Caco-2 (cell line): ENCODE results near the gene CRISPLD2. TPM values are rescaled to one million over a fixed set of nuclear protein-coding genes. Genes with fewer than 3 reads are reported as not detected.

Experiments
- BruUV-seq: library from RNA; stranded (reverse); fragments of 400-500 nt; replicated peaks from 2 replicates; lab custom pipeline; 2021; lab: Mats Ljungman, UMichigan
- CTCF ChIA-PET: fragments of 300-600 bp; sonication (Branson Sonifier 250); formaldehyde crosslinking; loops from one replicate; lab custom pipeline; 2022; ENCODE audit warnings: antibody characterized with exemption; lab: Charles Lee
- POLR2A ChIA-PET: fragments of 300-600 bp; sonication (Branson Sonifier 250); formaldehyde crosslinking; loops from one replicate; lab custom pipeline; 2022; ENCODE audit warnings: antibody characterized with exemption; lab: Charles Lee
- DNase-seq, 2 experiments: peaks; one replicate each; pipeline versions ENCODE4 v3.0.0 to v3.0.0-alpha.2; 2020 to 2022
- H3K27me3 ChIP-seq: replicated peaks from 2 replicates; pipeline ENCODE4 v1.6.0; 2011; ENCODE audit warnings: low read length; ENCODE audit not compliant: control insufficient read depth, insufficient read depth
- H3K36me3 ChIP-seq: 2 replicates; pipeline ENCODE4 v1.5.1; 2011; ENCODE audit warnings: low read length; ENCODE audit not compliant: control insufficient read depth, insufficient read depth
- H3K4me1 ChIP-seq: fragments of 250-450 bp; sonication (Bioruptor Pico); 2 replicates; pipeline ENCODE4 v1.5.1; 2020; ENCODE audit warnings: mild to moderate bottlenecking
- H3K4me3 ChIP-seq: 2 replicates; pipeline ENCODE4 v1.5.1; 2011; ENCODE audit warnings: low read depth, mild to moderate bottlenecking, control low read depth, low read length
- H3K9me3 ChIP-seq: fragments of 250-450 bp; sonication (Bioruptor Pico); 2 replicates; pipeline ENCODE4 v1.5.1; 2020; ENCODE audit warnings: mild to moderate bottlenecking, moderate library complexity
- H3K27ac Mint-ChIP-seq: one replicate; pipeline ENCODE4 v1.8.0; 2022; ENCODE audit warnings: mixed read lengths; ENCODE audit not compliant: unreplicated experiment
- H3K27me3 Mint-ChIP-seq: one replicate; pipeline ENCODE4 v1.8.0; 2022; ENCODE audit warnings: mixed read lengths; ENCODE audit not compliant: insufficient read depth, unreplicated experiment
- H3K36me3 Mint-ChIP-seq: one replicate; pipeline ENCODE4 v1.8.0; 2022; ENCODE audit warnings: mild to moderate bottlenecking, mixed read lengths; ENCODE audit not compliant: insufficient read depth, unreplicated experiment
- H3K4me1 Mint-ChIP-seq: one replicate; pipeline ENCODE4 v1.8.0; 2022; ENCODE audit warnings: low read depth, mixed read lengths; ENCODE audit not compliant: unreplicated experiment
- H3K4me3 Mint-ChIP-seq: one replicate; pipeline ENCODE4 v1.8.0; 2022; ENCODE audit warnings: mild to moderate bottlenecking, moderate library complexity, mixed read lengths; ENCODE audit not compliant: unreplicated experiment
- H3K9me3 Mint-ChIP-seq: one replicate; pipeline ENCODE4 v1.8.0; 2022; ENCODE audit warnings: mixed read lengths; ENCODE audit not compliant: unreplicated experiment
- CTCF ChIP-seq, 2 experiments: fragments of 200-600 bp in 1 of 2; IDR thresholded peaks; 1 replicate in 1 of 2; 2 replicates in 1 of 2; pipeline versions ENCODE4 v1.5.1 to v1.8.0; 2011 to 2022; ENCODE audit warnings: antibody characterized with exemption in 1 of 2, control low read depth in 1 of 2, inconsistent platforms in 1 of 2, low read depth in 1 of 2, low read length in 1 of 2, mild to moderate bottlenecking in 1 of 2, moderate library complexity in 1 of 2; ENCODE audit not compliant: insufficient read depth in 1 of 2, severe bottlenecking in 1 of 2, unreplicated experiment in 1 of 2
- intact Hi-C: fragments of 100-400 bp; cut with micrococcal nuclease; formaldehyde crosslinking; loops from one replicate; pipeline ENCODE4 v1.10.0; 2022; ENCODE audit not compliant: unreplicated experiment
- total RNA-seq: library from RNA; stranded (reverse); gene quantifications from 2 replicates; pipeline ENCODE4 v1.2.3, GENCODE V29; 2022

CRISPLD2 gene
- total RNA-seq, 1 experiment from 2014 or later: 4.0 TPM

- no peaks in the 10 kb centered on the region for H3K36me3 Mint-ChIP-seq
- Histone ChIP-seq H3K4me1 (no peaks in the 10 kb centered on the region), H3K9me3 (no peaks in the 10 kb centered on the region), H3K36me3 (no peaks in the 10 kb centered on the region), H3K4me3 (no peak overlapping the region), H3K27me3 (no peaks in the 10 kb centered on the region)
- H3K4me1 Mint-ChIP-seq: no peaks in the 10 kb centered on the region
- intact Hi-C loops: no loop called here
- DNase-seq: no peak
- no peak overlapping the region for H3K27ac Mint-ChIP-seq
- H3K4me3 Mint-ChIP-seq: no peak overlapping the region
- ChIA-PET POLR2A (no interaction called here), CTCF (no interaction called here)
- H3K27me3 Mint-ChIP-seq: no peaks in the 10 kb centered on the region
- BruUV-seq: no TSS peak
- no peak for TF ChIP-seq CTCF (IDR thresholded peaks at IDR 0.05; ENCODE audit: insufficient read depth in 1 of 2, low read depth in 1 of 2, low read length in 1 of 2, severe bottlenecking in 1 of 2, unreplicated experiment in 1 of 2)
- H3K9me3 Mint-ChIP-seq: no peaks in the 10 kb centered on the region
Measured at GRCh38 chr16:84838383-84838948, 18.7 kb downstream of the CRISPLD2 start.

GRCh38 chr16:84839054-84839453 lies 19.3 kb downstream of the CRISPLD2 start:
- ChIA-PET CTCF (no interaction called here), POLR2A (no interaction called here)
- no peaks in the 10 kb centered on the region for H3K36me3 ChIP-seq
- BruUV-seq: no TSS peak
- no peak for TF ChIP-seq CTCF (IDR thresholded peaks at IDR 0.05; ENCODE audit: insufficient read depth in 1 of 2, low read depth in 1 of 2, low read length in 1 of 2, severe bottlenecking in 1 of 2, unreplicated experiment in 1 of 2)
- no peak for DNase-seq
- Mint-ChIP-seq H3K27ac (no peak overlapping the region), H3K4me3 (no peak overlapping the region), H3K9me3 (no peaks in the 10 kb centered on the region), H3K36me3 (no peaks in the 10 kb centered on the region), H3K27me3 (no peaks in the 10 kb centered on the region), H3K4me1 (no peaks in the 10 kb centered on the region)
- H3K4me3 ChIP-seq: no peak overlapping the region
- intact Hi-C loops: no loop called here
- H3K9me3 ChIP-seq: no peaks in the 10 kb centered on the region
- H3K27me3 ChIP-seq: no peaks in the 10 kb centered on the region
- no peaks in the 10 kb centered on the region for H3K4me1 ChIP-seq

- BruUV-seq: no TSS peak
- H3K4me3 Mint-ChIP-seq: no peak overlapping the region
- CTCF ChIA-PET: no interaction called here
Measured at GRCh38 chr16:84839956-84840355, 20.2 kb downstream of the CRISPLD2 start.

More at GRCh38 chr16:84839956-84840355, 20.2 kb downstream of the CRISPLD2 start:
- Mint-ChIP-seq H3K4me1 (no peaks in the 10 kb centered on the region), H3K27ac (no peak overlapping the region), H3K27me3 (no peaks in the 10 kb centered on the region), H3K36me3 (no peaks in the 10 kb centered on the region), H3K9me3 (no peaks in the 10 kb centered on the region)
- H3K36me3 ChIP-seq: no peaks in the 10 kb centered on the region
- no peak for DNase-seq
- TF ChIP-seq CTCF (IDR thresholded peaks at IDR 0.05; ENCODE audit: insufficient read depth in 1 of 2, low read depth in 1 of 2, low read length in 1 of 2, severe bottlenecking in 1 of 2, unreplicated experiment in 1 of 2): no peak
- no peaks in the 10 kb centered on the region for H3K9me3 ChIP-seq
- intact Hi-C loops: no loop called here
- H3K27me3 ChIP-seq: no peaks in the 10 kb centered on the region
- H3K4me3 ChIP-seq: no peak overlapping the region
- H3K4me1 ChIP-seq: no peaks in the 10 kb centered on the region
- POLR2A ChIA-PET: interaction anchor here (0.7 kb wide), 1 partner anchor 838 kb away, joined by 8 read pairs; no protein-coding TSS in a partner anchor
